Duodenal mucosa (tissue), 2 donors: Measurements from ENCODE around the gene SMLR1.
"Not testable (repeated sequence)": the region's sequence is repeated elsewhere in the genome, so short reads cannot be mapped to it uniquely, and the experiment has no call there.

Source experiments
- H3K27ac ChIP-seq: one replicate; pipeline ENCODE4 v1.7.0; 2013; ENCODE audit warnings: low read depth, low read length
- H3K27me3 ChIP-seq, 2 donors: one replicate each; pipeline ENCODE4 v1.7.0; 2013; ENCODE audit warnings: low read length in 2 of 2, control low read depth in 1 of 2; ENCODE audit not compliant: insufficient read depth in 2 of 2, control insufficient read depth in 1 of 2
- H3K36me3 ChIP-seq, 2 donors: one replicate each; pipeline ENCODE4 v1.7.0; 2013; ENCODE audit warnings: low read length in 2 of 2, control low read depth in 1 of 2; ENCODE audit not compliant: insufficient read depth in 2 of 2, control insufficient read depth in 1 of 2
- H3K4me1 ChIP-seq, 2 donors: one replicate each; pipeline ENCODE4 v1.7.0; 2013; ENCODE audit warnings: low read length in 2 of 2, control low read depth in 1 of 2; ENCODE audit not compliant: insufficient read depth in 2 of 2, control insufficient read depth in 1 of 2
- H3K4me3 ChIP-seq, 2 donors: one replicate each; pipeline ENCODE4 v1.7.0; 2013; ENCODE audit warnings: low read length in 2 of 2, low read depth in 1 of 2
- H3K9ac ChIP-seq, 2 donors: one replicate each; pipeline ENCODE4 v1.7.0; 2013; ENCODE audit warnings: low read length in 2 of 2, low read depth in 1 of 2
- H3K9me3 ChIP-seq, 2 donors: one replicate each; pipeline ENCODE4 v1.7.0; 2013; ENCODE audit warnings: low read length in 2 of 2, control low read depth in 1 of 2; ENCODE audit not compliant: control insufficient read depth in 1 of 2

The SMLR1 gene

GRCh38 chr6:130794738-130795137, 32.5 kb upstream of the SMLR1 start:
- no peak overlapping the region for H3K4me3 ChIP-seq
- H3K36me3 ChIP-seq: no peaks in the 10 kb centered on the region
- H3K9ac ChIP-seq: no peak overlapping the region
- no peak overlapping the region for H3K27ac ChIP-seq
- no peaks in the 10 kb centered on the region for H3K9me3 ChIP-seq
- H3K4me1 ChIP-seq: no peaks in the 10 kb centered on the region
- H3K27me3 ChIP-seq: no peaks in the 10 kb centered on the region

GRCh38 chr6:130796313-130796905, 30.8 kb upstream of the SMLR1 start:
- H3K9me3 ChIP-seq: peaks cover 0 to 6% of the 10 kb centered on the region in 2 donors
- H3K27me3 ChIP-seq: no peaks in the 10 kb centered on the region
- no peak overlapping the region for H3K9ac ChIP-seq
- no peak overlapping the region for H3K4me3 ChIP-seq
- H3K27ac ChIP-seq: no peak overlapping the region
- H3K4me1 ChIP-seq: no peaks in the 10 kb centered on the region
- no peaks in the 10 kb centered on the region for H3K36me3 ChIP-seq

- Histone ChIP-seq H3K4me1 (no peaks in the 10 kb centered on the region), H3K4me3 (no peak overlapping the region), H3K27ac (no peak overlapping the region), H3K36me3 (no peaks in the 10 kb centered on the region), H3K9me3 (peaks cover 0 to 6% of the 10 kb centered on the region in 2 donors), H3K27me3 (no peaks in the 10 kb centered on the region), H3K9ac (no peak overlapping the region)
Observed at GRCh38 chr6:130797061-130797460, 30.1 kb upstream of the SMLR1 start.

DNA sequence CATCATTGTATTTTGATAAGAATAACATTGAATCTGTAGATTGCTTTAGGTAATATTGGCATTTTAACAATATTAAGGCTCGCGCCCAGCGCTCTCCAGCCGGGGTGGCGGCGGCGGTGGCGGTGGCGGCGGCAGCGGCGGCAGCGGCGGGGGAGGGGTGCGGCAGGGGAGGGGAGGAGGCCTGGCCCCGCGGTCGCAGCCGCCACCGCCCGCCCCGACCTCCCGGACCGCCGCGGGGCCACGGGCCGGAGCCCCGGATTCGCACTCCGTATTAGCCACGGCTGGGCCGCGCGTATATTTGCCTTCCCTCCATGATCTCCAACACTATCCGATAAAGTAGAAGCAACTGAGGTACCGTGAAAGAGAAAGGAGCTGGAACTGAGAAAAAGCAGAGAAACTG, 25.8 kb upstream of the SMLR1 start:
- H3K36me3 ChIP-seq, H3K27me3 ChIP-seq, H3K4me3 ChIP-seq: not testable (repeated sequence)

DNA sequence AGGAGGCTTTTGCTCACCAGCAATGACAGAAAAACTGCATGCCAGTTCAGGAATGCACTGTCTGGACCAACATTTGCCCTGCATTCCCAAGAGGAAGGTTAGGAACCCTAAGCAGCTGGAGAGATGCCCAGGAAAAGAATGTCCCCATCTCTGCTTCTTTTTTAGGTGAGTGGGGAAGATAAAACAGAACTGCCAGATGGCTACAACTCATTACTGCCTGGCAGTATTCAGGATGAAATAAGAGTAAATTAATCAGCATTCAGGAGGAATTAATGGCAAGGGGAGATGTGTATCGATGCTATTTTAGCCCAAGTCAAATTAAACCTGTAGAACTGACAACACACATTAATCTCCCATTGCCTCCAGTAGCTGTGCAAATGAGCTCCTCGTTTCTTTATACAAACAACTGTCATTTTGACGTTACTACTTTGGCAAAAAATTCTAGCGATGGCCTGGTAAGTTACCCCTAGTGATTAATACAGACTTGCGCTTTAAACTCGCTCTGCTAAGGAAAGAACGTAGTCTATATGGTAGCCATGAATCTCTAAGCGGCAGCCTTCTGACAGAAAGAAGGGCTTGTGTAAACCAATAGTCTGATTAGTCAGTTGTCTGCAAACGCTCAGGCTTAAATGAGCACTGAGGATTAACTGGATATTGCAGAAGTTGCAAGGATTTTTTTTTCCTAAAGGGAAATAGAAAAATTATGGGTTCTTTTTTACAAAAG, 16.7 kb upstream of the SMLR1 start:
- Histone ChIP-seq H3K27ac (no peak overlapping the region), H3K27me3 (no peaks in the 10 kb centered on the region), H3K9me3 (no peaks in the 10 kb centered on the region), H3K36me3 (no peaks in the 10 kb centered on the region), H3K4me1 (no peaks in the 10 kb centered on the region), H3K4me3 (no peak overlapping the region), H3K9ac (no peak overlapping the region)

More for the DNA sequence above, 25.8 kb upstream of the SMLR1 start:
- not testable (repeated sequence) for H3K27ac ChIP-seq, H3K9ac ChIP-seq, H3K9me3 ChIP-seq, H3K4me1 ChIP-seq

GRCh38 chr6:130811932-130812331, 15.3 kb upstream of the SMLR1 start:
- Histone ChIP-seq H3K27me3 (no peaks in the 10 kb centered on the region), H3K4me1 (no peaks in the 10 kb centered on the region), H3K9me3 (no peaks in the 10 kb centered on the region), H3K36me3 (no peaks in the 10 kb centered on the region), H3K9ac (no peak overlapping the region), H3K27ac (no peak overlapping the region), H3K4me3 (no peak overlapping the region)

DNA sequence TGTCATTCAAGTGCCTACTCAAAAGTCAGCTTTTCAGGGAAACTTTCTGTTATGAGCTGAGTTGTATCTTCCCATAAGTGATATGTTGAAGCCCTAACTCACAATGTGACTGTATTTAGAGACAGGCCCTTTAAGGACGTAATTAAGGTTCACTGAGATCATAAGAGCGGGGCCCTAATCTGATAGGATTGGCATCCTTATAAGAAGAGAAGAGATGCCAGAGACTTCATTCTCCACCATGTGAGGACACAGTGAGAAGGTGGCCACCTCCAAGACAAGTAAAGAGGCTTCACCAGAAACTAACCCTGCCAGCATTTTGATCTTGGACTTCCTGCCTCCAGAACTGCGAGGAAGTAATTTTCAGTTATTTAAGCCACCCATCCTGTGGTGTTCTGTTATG, 12.7 kb upstream of the SMLR1 start:
- no peaks in the 10 kb centered on the region for H3K9me3 ChIP-seq
- no peaks in the 10 kb centered on the region for H3K36me3 ChIP-seq
- no peak overlapping the region for H3K27ac ChIP-seq
- no peaks in the 10 kb centered on the region for H3K4me1 ChIP-seq
- H3K9ac ChIP-seq: no peak overlapping the region
- H3K4me3 ChIP-seq: no peak overlapping the region
- no peaks in the 10 kb centered on the region for H3K27me3 ChIP-seq

DNA sequence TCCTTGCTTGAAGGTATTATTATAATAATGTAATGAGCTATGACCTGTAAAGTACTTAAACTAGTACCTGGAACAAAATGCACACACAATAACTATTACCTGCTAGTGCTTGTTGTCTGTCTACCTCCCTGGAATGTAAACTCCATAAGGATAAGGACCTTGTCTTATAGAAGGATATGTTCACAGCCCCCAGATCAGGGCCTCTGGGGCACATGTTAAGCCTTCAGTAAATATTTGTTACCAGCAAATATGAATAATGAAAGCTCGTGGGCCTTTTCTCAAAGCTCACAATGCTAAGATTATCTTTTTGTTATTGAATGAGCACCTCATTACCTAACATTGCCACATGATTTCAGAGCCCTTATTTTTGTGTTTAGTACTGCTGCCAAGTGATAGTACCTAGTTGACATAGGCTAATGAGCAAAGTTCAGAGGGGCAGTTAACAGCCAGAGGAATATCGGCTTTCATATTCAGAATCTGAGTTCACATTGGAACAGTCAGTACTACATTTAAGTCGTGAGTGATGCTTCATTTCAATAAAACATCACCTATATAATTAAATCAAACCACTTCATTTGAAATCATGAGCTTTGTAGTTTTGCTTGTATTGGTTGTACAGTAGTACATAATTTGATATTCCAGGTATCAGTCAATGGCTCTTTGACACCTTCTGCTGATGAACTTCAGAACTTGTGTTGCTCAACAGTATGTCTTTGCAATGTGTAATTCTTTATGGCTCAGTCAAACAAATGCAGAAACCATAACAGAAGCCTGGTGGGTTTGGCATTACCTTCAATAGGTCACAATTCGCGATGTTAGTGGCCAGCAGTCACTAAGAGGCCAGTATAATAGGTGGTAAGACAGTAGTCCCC, 11.8 kb upstream of the SMLR1 start:
- Histone ChIP-seq H3K36me3 (no peaks in the 10 kb centered on the region), H3K27me3 (no peaks in the 10 kb centered on the region), H3K27ac (no peak overlapping the region), H3K4me1 (no peaks in the 10 kb centered on the region), H3K9ac (no peak overlapping the region), H3K4me3 (no peak overlapping the region), H3K9me3 (no peaks in the 10 kb centered on the region)

GRCh38 chr6:130822736-130823135, 4.5 kb upstream of the SMLR1 start:
- H3K27ac ChIP-seq: no peak overlapping the region
- no peaks in the 10 kb centered on the region for H3K9me3 ChIP-seq
- H3K36me3 ChIP-seq: no peaks in the 10 kb centered on the region
- no peak overlapping the region for H3K9ac ChIP-seq
- peaks cover 5 to 7% of the 10 kb centered on the region in 2 donors for H3K4me1 ChIP-seq
- no peak overlapping the region for H3K4me3 ChIP-seq
- no peaks in the 10 kb centered on the region for H3K27me3 ChIP-seq
